Liver (tissue), 3 donors: ENCODE measurements around the gene MYO15A.

Experiments used
- CTCF ChIP-seq: fragments of 150-350 bp; IDR thresholded peaks from 2 replicates; pipeline ENCODE4 v1.5.1; 2017; ENCODE audit warnings: improper control_type of control experiment, low read depth, low read length; ENCODE audit not compliant: missing input control
- EGR1 ChIP-seq, 2 donors: IDR thresholded peaks; 2 replicates each; pipeline ENCODE4 v1.6.1; 2016 to 2018; ENCODE audit warnings: antibody characterized with exemption in 2 of 2, low read depth in 2 of 2
- HNF4A ChIP-seq, 2 donors: conservative IDR thresholded peaks; 2 replicates each; pipeline ENCODE4 v1.6.1; 2016; ENCODE audit warnings: antibody characterized with exemption in 2 of 2, mild to moderate bottlenecking in 2 of 2
- HNF4G ChIP-seq: IDR thresholded peaks from 2 replicates; pipeline ENCODE4 v1.6.1; 2016; ENCODE audit warnings: antibody characterized with exemption
- NR2F2 ChIP-seq: IDR thresholded peaks from 2 replicates; pipeline ENCODE4 v1.6.1; 2016; ENCODE audit warnings: antibody characterized with exemption
- REST ChIP-seq: IDR thresholded peaks from 2 replicates; pipeline ENCODE4 v1.6.1; 2016; ENCODE audit warnings: antibody characterized with exemption, mild to moderate bottlenecking
- SP1 ChIP-seq: IDR thresholded peaks from 2 replicates; pipeline ENCODE4 v1.6.1; 2018; ENCODE audit warnings: antibody characterized with exemption, mild to moderate bottlenecking
- TAF1 ChIP-seq: conservative IDR thresholded peaks from 2 replicates; pipeline ENCODE4 v1.6.1; 2016; ENCODE audit warnings: antibody characterized with exemption, mild to moderate bottlenecking
- YY1 ChIP-seq: IDR thresholded peaks from 2 replicates; pipeline ENCODE4 v1.6.1; 2016; ENCODE audit warnings: antibody characterized with exemption, mild to moderate bottlenecking
- donor health status: healthy.
- donor health status: healthy.

- no peak for TF ChIP-seq CTCF
- no peak for TF ChIP-seq SP1
- no peak for TF ChIP-seq NR2F2
- no peak for TF ChIP-seq HNF4A (conservative IDR thresholded peaks at IDR 0.05)
- no peak for TF ChIP-seq REST
- TF ChIP-seq YY1: no peak
- no peak for TF ChIP-seq HNF4G
- no peak for TF ChIP-seq EGR1 (IDR thresholded peaks at IDR 0.05; ENCODE audit: low read depth in 2 of 2)
- no peak for TF ChIP-seq TAF1
These were observed 90.0 kb downstream of the MYO15A start for GRCh38 chr17:18198530-18198929.
